C1 segment of cervical spinal cord (tissue), 14 donors: Measurements from ENCODE around the gene MB21D2.
"Not testable (repeated sequence)": the region's sequence is repeated elsewhere in the genome, so short reads cannot be mapped to it uniquely, and the experiment has no call there.

ENCODE experiments used
- DNase-seq, 14 donors: peaks; one replicate each; lab custom pipeline; 2025; lab: John Stamatoyannopoulos, UW

Gene MB21D2, protein sequence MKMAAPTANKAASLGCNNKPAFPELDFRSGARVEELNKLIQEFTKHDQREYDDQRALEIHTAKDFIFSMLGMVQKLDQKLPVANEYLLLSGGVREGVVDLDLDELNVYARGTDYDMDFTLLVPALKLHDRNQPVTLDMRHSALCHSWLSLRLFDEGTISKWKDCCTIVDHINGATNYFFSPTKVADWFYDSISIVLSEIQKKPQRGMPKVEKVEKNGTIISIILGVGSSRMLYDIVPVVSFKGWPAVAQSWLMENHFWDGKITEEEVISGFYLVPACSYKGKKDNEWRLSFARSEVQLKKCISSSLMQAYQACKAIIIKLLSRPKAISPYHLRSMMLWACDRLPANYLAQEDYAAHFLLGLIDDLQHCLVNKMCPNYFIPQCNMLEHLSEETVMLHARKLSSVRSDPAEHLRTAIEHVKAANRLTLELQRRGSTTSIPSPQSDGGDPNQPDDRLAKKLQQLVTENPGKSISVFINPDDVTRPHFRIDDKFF

DNA sequence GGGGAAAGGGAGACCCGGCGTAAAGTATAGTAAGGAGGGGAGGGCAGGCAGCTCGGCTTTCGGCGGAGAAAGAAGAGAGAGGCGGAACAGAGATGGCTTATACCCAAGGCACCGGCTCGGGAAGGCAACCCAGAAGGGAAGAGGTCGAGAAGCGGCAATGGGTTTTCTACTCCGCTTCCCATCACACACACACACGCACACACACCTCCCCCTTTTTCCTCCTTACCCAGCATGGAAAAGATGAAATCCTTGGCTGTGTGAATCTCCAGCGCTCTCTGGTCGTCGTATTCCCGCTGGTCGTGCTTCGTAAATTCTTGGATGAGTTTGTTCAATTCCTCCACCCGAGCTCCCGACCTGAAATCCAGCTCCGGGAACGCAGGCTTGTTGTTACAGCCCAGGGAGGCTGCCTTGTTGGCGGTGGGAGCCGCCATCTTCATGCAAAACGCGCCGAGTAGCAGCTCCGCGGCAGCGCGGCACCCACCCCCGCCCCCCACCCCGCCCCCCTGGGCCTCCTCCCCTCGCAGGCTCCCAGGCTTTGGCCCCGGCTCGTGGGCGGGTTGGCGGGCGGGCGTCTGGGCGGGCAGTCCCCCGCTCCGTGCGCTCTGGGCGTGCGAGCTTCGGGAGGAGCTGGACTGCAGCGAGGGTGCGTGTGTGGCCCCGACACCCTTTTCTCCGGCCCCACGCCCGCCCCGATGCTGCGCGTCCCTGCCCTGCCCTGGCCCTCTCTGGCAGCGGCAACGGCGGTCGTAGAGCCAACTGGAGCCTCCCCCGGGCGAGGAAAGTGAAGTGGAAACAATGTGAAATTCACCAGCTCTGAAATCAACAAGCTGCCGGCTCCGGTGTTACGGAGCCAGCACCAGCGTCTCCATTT, at the start of gene MB21D2:
Gene MB21D2, minus strand, starts transcription at position 453 of the 871 bp plus-strand sequence. Its CDS starts 16 bp downstream, at position 437.
- peak in 13 of 14 donors; percentile 28 to 94 (median 74) for DNase-seq

DNA sequence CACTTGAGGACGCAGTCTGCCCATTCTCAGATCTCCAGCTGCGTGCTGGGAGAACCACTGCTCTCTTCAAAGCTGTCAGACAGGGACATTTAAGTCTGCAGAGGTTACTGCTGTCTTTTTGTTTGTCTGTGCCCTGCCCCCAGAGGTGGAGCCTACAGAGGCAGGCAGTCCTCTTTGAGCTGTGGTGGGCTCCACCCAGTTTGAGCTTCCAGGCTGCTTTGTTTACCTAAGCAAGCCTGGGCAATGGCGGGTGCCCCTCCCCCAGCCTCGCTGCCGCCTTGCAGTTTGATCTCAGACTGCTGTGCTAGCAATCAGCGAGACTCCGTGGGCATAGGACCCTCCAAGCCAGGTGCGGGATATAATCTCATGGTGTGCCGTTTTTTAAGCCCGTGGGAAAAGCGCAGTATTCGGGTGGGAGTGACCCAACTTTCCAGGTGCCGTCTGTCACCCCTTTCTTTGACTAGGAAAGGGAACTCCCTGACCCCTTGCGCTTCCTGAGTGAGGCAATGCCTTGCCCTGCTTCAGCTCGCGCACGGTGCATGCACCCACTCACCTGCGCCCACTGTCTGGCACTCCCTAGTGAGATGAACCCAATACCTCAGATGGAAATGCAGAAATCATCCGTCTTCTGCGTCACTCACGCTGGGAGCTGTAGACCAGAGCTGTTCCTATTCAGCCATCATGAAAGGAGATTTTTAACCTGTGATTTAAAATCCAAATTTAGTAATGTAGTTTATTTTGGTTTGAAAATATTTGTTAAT, 47.5 kb upstream of the MB21D2 start:
- not testable (repeated sequence) for DNase-seq

DNA sequence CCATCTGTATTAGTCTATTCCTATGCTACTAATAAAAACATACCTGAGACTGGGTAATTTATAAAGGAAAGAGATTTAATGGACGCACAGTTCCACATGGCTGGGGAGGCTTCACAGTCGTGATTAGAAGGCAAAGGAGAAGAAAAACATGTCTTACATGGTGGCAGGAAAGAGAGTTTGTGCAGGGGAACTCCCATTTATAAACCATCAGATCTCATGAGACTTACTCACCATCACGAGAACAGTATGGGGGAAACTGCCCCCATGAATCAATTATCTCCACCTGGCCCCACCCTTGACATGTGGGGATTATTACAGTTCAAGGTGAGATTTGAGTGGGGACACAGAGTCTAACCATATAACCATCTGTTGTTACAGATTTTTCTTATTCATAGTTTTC, 42.1 kb upstream of the MB21D2 start:
- no peak for DNase-seq

DNA sequence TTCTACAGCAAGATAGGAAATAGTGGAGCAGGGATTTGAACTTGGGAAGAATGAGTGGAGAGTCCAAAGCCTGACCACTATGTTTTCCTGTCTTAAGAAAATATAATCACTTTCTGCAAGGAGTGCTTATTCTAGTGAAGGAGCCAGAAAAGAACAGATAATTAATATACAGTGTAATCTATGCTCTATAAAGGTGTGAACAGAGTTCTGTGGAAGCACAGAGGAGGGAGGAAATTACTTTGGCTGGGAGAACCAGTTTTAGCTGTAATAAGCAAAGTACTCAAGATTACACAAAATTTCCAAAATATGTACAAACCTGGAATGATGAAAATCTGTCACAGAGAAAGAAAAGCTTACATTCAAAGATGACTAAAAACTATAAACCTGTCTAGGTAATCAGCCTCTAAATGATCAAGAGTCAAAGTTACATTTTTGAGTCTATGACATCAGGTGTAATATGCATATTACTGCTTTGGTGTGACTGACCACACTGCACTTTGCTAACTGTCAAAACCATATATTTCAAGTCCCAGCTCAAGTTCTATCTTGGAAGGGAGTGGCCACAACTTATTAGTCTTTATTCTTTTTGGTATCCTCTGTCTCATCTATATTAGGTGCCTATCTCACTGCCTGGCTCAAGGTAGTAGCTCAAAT, 40.7 kb upstream of the MB21D2 start:
- no peak for DNase-seq

DNA sequence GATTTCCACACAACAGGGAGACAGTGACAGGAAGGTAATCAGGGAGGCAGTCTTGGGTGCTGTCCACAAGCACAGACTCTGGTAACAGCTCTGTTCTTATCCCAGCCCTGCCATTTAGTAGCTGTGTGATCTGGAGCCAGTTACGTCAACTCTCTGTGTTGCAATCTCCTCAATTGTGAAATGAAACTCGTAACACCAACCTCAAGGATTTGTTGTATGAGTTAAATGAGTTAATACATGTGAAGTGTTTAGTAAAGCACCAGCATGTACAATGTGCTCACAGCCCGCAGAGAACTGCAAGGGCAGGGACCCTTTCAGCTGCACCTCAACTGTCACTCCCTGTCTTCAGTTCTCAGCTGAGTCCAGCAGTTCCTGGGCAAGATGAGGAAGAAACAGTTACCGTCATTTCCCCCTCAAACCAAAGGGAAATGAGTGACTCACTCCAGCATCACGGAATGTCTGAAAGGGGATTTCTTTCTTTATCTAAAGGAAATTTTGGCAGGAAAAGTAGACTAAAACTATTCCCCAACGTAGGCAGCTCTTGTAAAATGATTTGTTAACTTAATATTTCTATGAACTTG, 39.9 kb upstream of the MB21D2 start:
- DNase-seq, result peak in 7 of 14 donors; percentile 1 to 50 (median 12)

DNA sequence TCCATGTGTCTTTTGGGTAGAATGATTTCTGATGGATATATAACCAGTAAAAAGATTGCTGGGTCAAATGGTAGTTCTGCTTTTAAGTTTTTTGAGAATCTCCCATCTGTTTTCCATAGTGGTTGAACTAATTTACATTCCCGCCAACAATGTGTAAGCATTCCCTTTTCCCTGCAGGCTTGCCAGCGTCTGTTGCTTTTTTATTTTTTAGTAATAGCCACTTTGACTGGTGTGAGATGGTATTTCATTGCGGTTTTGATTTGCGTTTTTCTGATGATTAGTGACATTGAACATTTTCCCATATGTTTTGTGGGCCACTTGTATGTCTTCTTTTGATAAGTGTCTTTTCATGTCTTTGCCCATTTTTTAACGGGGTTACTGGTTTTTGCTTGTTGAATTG, 36.3 kb upstream of the MB21D2 start:
- DNase-seq, result no peak

DNA sequence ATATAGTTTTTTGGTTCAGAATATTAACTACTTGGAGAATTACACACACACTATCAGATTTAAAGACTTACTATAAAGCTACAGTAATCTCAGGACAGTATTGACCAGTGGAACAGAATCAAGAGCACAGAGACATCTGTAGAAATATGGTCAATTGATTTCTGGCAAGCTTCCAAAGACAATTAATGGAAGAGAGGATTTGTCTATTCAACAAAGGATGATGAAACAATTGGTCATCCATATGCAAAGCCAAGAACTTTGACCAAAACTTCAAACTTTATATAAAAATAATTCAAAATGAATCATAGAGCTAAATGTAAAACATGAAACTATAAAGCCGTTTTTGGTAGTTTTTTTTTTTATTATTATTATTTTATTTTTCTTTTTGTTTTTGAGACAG, 29.8 kb upstream of the MB21D2 start:
- DNase-seq, result no peak

DNA sequence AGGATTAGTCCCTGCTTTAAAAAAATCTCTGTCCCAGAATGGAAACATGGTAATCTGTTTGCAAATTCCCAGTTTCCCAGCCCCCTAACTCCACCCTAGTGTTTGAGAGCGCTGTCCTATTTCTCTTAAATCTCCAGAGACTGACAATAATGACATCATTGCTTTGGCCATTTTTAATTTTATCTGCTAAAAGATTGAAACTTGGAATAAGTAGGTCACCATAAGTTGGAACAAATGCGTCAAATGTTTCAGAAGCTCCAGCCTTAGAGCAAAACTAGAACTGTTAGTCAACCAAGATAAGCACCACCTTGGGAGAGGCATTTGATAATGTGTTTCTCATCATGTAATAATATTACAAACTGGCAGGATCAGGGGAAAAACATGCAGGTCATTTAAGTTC, 25.7 kb upstream of the MB21D2 start:
- no peak for DNase-seq

DNA sequence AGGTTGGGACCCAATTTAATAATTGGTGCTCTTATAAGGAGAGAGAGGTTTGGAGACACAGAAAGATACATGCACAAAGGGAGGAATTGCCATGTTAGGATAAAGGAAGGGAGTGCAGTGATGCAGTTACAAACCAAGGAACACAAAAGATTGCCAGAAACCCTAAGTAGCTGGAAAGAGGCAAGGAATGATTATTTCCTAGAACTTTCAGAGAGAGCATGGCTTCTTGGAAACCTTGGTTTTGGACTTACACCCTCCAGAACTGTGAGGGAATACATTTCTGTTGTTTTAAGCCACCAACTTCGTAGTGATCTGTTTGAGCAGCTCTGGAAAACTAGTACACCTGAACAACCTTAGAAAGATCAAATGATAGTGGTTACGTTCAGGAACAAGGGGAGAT, 25.0 kb upstream of the MB21D2 start:
- DNase-seq, result no peak

DNA sequence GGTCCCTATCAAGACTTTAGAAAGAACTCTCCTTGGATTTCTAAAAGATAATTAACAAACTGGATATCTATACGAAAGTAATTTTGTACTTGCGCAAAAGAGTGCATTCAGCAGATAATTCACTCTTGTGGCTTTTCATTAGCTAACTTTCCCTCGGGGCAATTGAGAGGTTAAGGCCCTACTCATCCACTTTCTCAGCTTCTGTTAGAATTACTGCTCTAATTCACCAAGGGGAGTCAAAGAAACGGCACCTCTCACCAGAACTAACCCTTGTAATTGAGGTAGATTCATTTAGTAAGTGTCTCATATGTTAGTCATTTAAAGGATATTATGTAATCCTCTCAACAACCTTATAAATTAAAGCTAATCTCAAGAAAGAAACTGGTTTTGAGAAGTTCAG, 22.5 kb upstream of the MB21D2 start:
- no peak for DNase-seq

DNA sequence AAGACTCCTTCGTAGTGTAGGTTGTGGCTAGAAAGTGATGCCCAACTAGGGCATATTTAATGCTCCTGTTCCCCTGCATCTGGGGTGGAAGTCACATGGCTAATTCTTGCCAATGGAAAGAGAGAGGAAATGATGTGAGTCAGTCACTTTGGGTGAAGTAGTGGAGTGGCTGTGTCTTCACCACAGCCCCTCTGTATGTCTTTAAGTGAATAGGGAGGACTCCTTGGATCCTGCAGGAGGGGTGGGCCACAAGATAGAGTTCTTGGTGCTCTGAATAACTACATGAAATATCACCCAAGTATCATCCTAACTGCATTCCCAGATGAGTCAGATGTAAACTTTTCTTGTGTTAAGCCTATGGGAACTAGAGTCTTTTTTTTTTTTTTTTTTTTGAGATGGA, 17.8 kb upstream of the MB21D2 start:
- DNase-seq, result no peak

DNA sequence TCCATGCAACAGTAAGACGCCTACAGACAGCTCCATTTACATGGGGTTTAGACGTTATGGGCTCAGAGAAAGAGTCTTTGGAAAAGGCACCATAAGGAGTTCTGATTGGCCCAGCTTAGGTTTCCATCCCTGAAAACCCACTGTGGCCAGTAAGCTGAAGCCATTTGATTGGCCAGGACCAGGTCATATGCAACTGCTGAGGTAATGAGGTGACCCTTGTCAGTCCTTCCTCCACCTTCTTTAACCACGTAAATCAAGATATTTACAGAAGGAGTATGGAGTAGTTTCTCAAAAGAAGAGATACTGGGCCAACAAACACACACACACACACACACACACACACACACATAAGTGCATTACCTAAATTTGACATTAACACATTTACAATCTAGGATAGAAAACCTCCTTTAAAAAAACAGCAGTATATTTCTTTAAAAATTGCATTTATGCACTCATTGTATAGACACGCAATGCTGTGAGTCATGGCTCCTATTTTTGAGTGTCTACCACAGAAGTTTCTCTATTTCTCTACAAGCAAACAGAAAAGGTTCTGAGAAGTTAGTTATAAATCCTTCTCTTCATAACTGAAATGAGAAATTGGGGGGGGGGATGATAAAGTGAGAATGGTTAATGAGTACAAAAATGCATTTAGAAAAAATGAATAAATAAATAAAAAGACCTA, 16.3 kb upstream of the MB21D2 start:
- no peak for DNase-seq

DNA sequence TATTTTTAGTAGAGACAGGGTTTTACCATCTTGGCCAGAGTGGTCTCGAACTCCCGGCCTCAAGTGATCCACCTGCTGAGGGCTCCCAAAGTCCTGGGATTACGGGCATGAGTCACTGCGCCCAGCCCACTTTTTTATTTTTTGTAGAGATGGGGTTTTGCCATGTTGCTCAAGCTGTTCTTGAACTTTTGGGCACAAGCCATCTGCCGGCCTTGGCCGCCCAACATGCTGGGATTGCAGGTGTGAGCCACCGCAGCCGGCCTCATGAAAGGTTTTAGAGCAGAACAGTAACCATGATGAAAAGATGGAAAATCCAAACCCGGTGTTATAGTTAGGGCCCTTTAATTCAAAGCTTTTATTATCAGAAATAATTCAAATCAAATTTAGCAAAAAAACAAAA, 15.6 kb upstream of the MB21D2 start:
- DNase-seq, result no peak

DNA sequence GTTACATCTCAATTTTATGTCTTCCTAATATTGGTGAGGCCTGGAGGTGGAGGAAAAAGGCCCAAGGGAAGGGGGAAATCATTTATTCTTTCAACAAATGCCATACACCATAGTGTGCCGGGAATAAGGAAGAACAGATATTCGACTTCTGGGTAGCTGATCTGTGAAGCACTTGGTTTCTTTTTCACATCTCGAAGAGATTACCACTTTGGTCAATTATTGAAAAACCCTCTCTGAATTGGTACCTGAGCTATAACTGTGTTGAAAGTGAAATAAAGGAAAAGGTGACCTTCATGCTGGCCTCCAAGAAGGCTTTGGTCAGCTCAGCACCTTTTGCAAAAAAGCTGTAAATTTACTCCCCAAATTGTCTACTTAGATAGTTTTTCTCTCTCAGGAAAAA, 14.2 kb upstream of the MB21D2 start:
- DNase-seq, result no peak

DNA sequence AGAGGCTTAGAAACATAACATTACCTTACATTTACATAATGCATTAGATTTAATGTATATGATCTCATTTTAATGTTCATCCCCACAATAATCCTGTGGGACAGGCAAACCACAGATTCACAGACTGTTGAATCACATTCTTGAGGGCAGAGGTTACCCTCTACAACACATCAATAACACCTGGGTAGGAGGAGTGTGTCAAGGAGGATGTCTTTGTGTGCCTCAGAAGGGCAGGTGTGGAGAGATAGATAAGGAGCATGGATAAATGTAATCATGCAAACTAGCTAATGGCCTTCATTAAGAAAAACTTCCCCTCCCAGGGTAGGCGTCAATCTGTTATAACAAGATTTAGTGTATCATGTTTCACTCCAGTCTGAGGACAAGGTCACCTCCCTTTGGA, 12.9 kb upstream of the MB21D2 start:
- no peak for DNase-seq

DNA sequence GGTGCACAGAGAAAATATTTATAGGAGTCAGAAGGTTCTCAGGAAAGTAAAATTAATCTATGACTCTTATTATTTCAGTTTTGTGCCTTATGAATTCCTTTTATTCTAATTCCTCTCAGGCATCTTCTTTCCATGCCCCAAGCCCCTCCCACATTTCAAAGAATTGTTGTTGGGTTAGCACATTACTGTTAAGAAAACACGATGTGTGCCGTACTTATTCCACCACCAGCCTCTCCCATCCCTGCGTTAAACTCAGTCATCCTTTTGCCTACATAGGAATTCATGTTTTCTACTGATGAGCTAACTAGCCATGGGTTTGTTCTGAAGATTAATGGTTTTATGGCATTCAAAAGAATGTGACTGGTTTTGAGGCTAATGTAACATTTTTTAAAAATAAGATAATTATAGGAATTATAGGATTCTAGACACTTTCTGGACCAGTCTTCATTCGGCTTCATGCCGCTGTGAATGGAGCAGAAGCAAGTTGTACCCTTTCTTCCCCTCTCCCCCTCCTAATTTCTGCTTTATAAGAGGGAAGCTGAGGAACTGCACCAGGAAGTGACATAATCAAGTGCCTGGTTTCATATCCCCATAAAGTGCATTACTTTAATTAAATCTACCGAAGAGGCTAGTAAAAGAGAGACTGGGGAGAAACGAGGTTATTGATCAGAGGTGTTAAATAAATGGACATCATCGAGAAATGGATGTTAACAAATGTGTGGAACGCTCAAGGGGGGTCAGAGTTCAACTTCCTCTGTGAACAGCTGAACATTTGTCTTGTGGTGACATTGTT, 12.3 kb upstream of the MB21D2 start:
- no peak for DNase-seq

DNA sequence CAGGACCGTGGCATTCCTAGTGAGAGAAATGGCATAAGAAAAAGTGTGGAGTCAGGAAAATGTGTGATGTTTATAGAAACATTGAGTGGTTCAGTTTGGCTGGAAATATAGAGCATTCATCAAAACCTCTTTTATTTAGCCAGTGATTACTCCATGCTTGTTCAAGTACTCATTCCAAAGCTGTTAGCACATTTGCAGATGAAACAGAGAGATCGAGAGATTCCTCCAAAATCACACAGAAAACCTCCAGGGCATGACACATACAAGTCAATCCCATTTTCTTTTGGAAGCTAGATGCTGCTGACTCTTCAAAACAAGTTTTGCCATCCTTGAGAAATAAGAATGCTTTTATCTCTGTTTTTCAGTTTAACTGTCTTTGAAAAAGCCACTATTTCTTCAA, 11.5 kb upstream of the MB21D2 start:
- DNase-seq, result no peak

DNA sequence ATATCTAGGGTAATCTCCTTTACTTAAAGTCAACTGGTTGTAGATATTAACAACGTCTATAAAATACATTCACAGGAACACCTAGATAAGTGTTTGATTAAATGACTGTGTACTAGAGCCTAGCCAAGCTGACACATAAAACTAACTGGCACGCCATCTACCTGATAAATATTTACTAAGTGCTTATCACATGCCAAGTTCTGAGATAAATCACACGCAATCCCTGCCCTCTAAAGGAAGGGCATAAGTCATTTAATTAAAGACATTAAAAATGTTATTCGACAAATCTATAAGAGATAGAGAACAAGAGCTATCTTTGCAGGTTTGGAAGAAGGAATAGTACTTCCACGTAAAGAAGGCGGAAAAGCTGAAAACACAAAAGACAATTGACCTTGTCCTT, 11.1 kb upstream of the MB21D2 start:
- DNase-seq, result no peak

DNA sequence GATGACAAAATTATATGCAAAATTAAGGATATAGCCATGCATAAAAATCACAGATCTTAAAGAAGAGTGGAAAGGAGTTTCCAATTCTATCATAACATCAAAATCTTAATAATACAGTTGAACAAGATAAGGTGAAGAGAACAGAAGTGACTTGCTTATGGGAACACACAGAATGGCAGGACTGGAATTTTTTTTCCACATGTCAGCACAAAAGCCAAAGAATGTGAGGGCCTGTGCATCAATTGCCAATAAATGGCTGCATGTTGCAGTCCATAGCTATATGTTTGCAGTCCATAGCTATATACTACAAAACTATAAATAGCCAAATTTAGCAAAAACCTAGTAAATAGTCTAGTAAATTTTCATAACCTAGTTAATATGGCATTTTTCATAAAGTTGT, 10.4 kb upstream of the MB21D2 start:
- no peak for DNase-seq

DNA sequence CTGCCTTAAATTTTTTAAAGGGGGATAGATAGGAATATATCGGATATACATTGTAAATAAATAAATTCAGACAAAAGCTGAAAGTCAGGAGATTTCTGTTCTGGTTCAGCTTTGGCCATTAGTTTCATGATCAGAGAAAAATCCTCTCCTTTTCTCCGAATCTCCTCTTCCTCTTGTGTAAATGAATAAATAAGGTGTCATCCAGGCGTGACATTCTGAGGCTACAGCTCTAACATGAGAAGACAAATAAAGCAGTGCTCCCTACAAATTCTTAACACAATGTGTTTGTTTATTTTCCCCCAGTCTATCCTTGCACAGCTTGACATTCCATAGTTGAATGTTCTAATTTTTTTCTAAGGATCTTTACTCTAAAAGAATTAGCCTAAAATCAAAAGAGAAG, 9.4 kb upstream of the MB21D2 start:
- DNase-seq, result no peak
